ENCODE results near the gene AKAP7.

GRCh38 chr6:131197716-131198115, 62.4 kb downstream of the AKAP7 start:
- no peak for TF ChIP-seq EZH2 (IDR thresholded peaks at IDR 0.05; ENCODE audit: insufficient read depth, low read length)
- TF ChIP-seq, protein P1, sequence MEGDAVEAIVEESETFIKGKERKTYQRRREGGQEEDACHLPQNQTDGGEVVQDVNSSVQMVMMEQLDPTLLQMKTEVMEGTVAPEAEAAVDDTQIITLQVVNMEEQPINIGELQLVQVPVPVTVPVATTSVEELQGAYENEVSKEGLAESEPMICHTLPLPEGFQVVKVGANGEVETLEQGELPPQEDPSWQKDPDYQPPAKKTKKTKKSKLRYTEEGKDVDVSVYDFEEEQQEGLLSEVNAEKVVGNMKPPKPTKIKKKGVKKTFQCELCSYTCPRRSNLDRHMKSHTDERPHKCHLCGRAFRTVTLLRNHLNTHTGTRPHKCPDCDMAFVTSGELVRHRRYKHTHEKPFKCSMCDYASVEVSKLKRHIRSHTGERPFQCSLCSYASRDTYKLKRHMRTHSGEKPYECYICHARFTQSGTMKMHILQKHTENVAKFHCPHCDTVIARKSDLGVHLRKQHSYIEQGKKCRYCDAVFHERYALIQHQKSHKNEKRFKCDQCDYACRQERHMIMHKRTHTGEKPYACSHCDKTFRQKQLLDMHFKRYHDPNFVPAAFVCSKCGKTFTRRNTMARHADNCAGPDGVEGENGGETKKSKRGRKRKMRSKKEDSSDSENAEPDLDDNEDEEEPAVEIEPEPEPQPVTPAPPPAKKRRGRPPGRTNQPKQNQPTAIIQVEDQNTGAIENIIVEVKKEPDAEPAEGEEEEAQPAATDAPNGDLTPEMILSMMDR (IDR thresholded peaks at IDR 0.05; ENCODE audit: insufficient read depth, low read depth, low read length) = no peak
